ENCODE measurements around the gene GHR.

DNA sequence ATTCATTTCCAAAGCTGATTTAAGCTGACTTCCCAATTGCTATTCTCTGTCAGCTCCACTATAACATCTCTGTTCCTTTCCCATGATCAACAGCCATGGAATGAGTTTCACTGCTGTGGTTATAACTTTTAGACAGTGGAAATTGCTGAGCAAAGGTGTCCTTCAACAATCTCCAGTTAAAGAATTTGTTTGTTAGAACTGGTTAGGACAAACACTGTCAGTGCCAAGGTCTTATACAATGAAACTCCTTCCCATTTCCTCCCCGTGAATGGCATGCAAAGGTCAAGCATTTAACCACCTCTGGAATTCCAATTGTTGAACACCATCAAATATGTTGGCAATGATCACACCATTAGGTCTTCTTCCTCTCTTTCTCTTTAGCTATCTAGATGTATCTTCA is 45.7 kb upstream of the GHR start:
- no peak for TF ChIP-seq CTCF (IDR thresholded peaks at IDR 0.05; ENCODE audit: low read length)
- TF ChIP-seq EZH2 (IDR thresholded peaks at IDR 0.05; ENCODE audit: borderline replicate concordance, low read length) = no peak
